ENCODE measurements around the gene NFATC1. TPM values are rescaled to one million over a fixed set of nuclear protein-coding genes. Genes with fewer than 3 reads are reported as not detected.
"Not testable (repeated sequence)": the region's sequence is repeated elsewhere in the genome, so short reads cannot be mapped to it uniquely, and the experiment has no call there.

Gene NFATC1
- total RNA-seq, 1 donor from 2014 or later: 0.46 TPM

DNA sequence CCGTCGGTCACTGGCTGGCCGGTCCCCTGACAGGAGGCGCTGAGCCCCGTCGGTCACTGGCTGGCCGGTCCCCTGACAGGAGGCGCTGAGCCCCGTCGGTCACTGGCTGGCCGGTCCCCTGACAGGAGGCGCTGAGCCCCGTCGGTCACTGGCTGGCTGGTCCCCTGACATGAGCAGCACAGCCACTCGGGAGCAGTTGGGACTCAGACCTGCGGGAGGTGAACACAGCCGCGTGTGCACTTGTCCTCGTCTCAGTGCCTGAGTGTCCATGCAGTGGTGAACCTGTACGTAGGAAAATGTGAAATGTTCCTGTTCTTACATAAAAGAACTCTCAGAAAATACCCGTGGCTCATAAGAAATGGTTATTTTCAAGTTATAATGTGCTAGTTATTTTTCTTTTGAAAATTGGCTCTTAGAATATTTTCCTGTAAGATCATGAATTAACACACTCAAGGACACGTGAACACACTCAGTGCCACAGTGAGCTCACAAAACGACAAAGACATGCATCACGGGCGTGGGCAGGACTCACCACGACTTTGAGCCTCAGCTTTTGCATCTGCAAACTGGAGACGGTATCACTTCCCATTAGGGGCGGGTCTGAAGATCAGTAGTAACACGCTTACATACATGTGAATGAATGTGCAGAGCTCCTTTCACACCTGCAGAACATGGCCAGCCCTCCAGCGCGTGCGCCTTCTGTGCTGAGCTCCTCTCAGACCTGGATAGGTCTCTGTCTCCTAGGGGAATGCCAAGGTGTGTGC, 21.1 kb upstream of the NFATC1 start:
- TF ChIP-seq CTCF (conservative IDR thresholded peaks at IDR 0.05; ENCODE audit: low read depth, low read length): no peak
- no peak for DNase-seq (ENCODE audit: low read depth)
- H3K4me3 ChIP-seq (ENCODE audit: low read depth, low read length): no peak overlapping the region

DNA sequence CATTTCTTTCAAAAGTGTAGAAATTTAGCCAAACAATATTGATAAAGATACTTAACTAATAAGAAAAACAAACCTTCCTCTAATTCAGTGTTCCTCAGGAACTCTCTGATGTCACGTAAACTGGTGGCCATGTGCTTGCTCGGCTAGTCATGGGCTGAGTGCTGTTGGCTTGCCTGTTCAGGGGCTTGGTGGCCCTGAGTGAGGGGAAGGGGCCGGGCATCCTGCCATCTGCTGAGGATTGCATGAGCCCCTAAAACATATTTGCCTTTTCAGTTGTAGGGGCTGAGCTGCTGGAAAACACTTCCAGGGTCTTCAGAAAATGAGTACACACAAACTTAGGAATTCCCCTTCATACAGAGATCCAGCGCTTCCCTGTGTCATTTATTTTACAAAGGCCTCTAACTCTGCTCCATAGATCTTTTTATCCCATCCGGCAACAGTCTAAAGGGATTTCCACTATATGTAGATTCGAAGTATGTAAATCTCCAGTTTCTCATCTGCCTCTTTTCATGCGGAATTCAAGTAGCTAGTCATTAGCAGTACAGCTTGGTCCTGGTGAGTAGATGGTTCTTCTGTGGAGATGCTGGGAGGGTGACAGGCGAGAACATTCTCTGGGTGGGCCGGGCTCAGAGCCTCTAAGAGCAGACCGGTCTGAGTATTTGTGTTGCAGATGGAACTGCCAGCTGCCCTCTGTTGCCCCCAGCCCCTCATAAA, 20.1 kb upstream of the NFATC1 start:
- DNase-seq (ENCODE audit: low read depth): no peak
- H3K4me3 ChIP-seq (ENCODE audit: low read depth, low read length): no peak overlapping the region
- TF ChIP-seq CTCF (conservative IDR thresholded peaks at IDR 0.05; ENCODE audit: low read depth, low read length): no peak

DNA sequence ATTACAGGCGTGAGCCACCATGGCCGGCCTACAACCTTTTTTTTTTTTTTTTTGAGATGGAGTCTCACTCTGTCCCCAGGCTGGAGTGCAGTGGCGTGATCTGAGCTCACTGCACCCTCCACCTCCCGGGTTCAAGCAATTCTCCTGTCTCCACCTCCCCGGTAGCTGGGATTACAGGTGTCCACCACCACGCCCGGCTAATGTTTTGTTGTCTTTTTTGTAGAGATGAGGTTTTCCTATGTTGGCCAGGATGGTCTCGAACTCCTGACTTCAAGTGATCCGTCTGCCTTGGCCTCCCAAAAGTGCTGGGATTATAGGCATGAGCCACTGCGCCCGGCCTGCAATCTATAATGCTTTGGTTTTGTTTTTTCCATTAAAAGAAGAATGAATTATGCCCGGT, 19.1 kb upstream of the NFATC1 start:
- not testable (repeated sequence) for H3K4me3 ChIP-seq (ENCODE audit: low read depth, low read length); DNase-seq (ENCODE audit: low read depth)

- no peak overlapping the region for H3K4me3 ChIP-seq (ENCODE audit: low read depth, low read length)
- DNase-seq (ENCODE audit: low read depth): no peak
- no peak for TF ChIP-seq CTCF (conservative IDR thresholded peaks at IDR 0.05; ENCODE audit: low read depth, low read length)
Observed at GRCh38 chr18:79377187-79377891, 18.4 kb upstream of the NFATC1 start.

GRCh38 chr18:79378536-79379250, 17.0 kb upstream of the NFATC1 start:
- H3K4me3 ChIP-seq (ENCODE audit: low read depth, low read length): no peak overlapping the region
- peak; percentile 84 for TF ChIP-seq CTCF (conservative IDR thresholded peaks at IDR 0.05; ENCODE audit: low read depth, low read length)
- DNase-seq (ENCODE audit: low read depth): no peak

DNA sequence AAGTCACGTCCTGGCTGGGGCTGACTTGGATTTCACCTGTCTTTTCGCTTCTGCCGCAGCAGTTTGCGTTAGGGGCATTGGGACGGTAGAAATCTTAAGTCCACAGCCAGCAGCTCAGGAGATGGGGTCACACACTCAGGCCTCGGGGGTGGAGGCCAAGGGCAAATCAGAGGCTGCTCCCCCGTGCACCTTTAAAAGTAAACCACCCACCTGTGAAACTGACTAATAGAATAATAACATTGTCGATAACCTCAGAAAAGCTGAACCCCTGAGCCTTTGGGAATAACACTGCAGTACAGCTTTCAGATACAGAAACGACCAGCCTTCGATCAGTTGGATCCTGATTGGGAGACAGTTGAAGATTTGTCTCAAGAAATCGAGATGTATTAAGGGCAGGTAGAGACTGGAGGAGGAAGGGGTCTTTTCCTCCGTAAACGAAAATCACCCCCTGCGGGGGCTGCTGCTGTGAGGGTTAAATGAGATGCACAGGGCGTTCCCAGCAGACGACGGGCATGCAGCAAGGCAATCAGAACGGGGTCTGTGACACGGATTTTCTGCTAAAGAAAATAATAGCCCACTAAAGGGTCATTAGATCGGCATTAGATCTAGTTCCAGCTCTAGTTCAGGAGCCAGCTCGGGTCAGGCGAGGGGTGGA, 16.4 kb upstream of the NFATC1 start:
- TF ChIP-seq CTCF (conservative IDR thresholded peaks at IDR 0.05; ENCODE audit: low read depth, low read length): no peak

More for the DNA sequence above, 16.4 kb upstream of the NFATC1 start:
- DNase-seq (ENCODE audit: low read depth): no peak
- no peak overlapping the region for H3K4me3 ChIP-seq (ENCODE audit: low read depth, low read length)

Measured in epithelial cell of proximal tubule (primary cell).